ENCODE results near the gene KCNC4. TPM values are rescaled to one million over a fixed set of nuclear protein-coding genes. Genes with fewer than 3 reads are reported as not detected.

Gene KCNC4
- total RNA-seq, result 4.4 and 5.3 TPM in 2 replicates

DNA sequence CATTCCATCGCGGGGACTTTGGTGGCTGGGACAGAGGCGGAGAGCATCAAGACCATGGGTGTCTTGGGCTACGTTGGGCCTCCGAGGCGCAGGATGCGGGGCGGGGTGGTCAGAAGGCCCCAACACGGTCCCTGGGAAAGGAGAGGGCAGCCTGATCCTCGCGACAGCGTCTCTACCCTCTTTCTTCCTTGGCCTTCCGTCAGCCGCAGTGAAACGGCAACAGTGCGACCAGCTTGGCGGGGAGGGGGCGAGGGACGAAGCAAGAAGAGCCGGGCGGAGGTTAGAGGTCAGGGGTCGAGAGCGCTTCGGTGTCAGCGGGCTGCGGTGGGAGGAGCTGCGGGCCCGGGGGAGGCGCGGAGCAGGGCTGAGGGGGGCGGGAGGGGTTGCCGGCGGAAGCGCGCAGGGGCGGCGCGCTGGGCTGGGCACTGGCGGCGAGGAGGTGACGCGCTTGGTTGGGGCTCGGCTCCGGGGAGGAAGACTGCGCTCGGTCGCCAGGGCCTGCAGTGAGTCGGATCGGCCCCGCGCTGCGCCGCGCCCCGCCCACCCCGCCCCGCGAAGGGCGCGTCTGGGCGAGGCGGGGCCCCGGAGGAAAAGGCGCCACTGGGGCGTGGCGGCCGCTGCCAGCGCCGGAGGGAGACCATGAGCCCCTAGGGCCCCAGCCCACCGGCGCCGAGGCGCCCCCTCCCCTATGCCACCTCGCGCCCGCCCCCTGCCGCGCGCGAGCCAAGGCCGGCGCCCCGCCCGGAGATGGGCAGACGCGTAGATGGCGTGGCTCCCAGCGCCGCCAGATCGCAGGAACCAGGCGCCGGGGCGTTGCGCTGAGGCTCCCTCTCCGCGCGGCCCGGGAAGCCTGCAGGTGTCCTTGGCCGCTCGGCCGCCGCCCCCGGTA, at the start of gene KCNC4:
KCNC4 (plus strand) TSS at position 600 of the 889 bp plus-strand sequence. CDS start 1,186 bp downstream, outside the sequence.

Other genes starting within 250 kb of the KCNC4 start
- 29.6 and 31.9 TPM in 2 replicates for gene AHCYL1, start 225.5 kb upstream of the KCNC4 start, total RNA-seq
- 20.0 and 26.6 TPM in 2 replicates for gene STRIP1, start 175.7 kb upstream of the KCNC4 start, total RNA-seq
- gene ALX3, start 139.6 kb upstream of the KCNC4 start, total RNA-seq, result not detected in 2 replicates
- gene UBL4B, start 97.9 kb upstream of the KCNC4 start, total RNA-seq, result not detected in 2 replicates
- not detected in 2 replicates for gene SLC6A17, start 59.8 kb upstream of the KCNC4 start, total RNA-seq
- 14.1 and 18.3 TPM in 2 replicates for gene RBM15, start 129.1 kb downstream of the KCNC4 start, total RNA-seq
- gene SLC16A4, start 180.7 kb downstream of the KCNC4 start, total RNA-seq, result 0.95 and 1.2 TPM in 2 replicates
- gene LAMTOR5, start 197.4 kb downstream of the KCNC4 start, total RNA-seq, result 109 and 129 TPM in 2 replicates
- gene PROK1, start 240.8 kb downstream of the KCNC4 start, total RNA-seq, result not detected in 2 replicates